Common myeloid progenitor, CD34-positive (primary cell): ENCODE data around the gene MFNG.
"Not testable (repeated sequence)": the region's sequence is repeated elsewhere in the genome, so short reads cannot be mapped to it uniquely, and the experiment has no call there.

Experiments used
- CTCF ChIA-PET: fragments of 350-600 bp; sonication (Branson Sonifier 250); formaldehyde crosslinking; loops from one replicate; lab custom pipeline; 2021; ENCODE audit warnings: antibody characterized with exemption; lab: Charles Lee
- POLR2A ChIA-PET: fragments of 350-600 bp; sonication (Branson Sonifier 250); formaldehyde crosslinking; loops from one replicate; lab custom pipeline; 2021; ENCODE audit warnings: antibody characterized with exemption; lab: Charles Lee
- DNase-seq, 3 donors: peaks; one replicate each; pipeline versions ENCODE4 v3.0.0 to v3.0.0-alpha.2; 2013
- H3K27ac ChIP-seq, 2 experiments: 1 replicate in 1 of 2; 2 replicates in 1 of 2; pipeline ENCODE4 v1.7.0; 2013; ENCODE audit warnings: inconsistent platforms in 2 of 2, low read length in 2 of 2, mild to moderate bottlenecking in 2 of 2, low read depth in 1 of 2, moderate library complexity in 1 of 2; ENCODE audit not compliant: severe bottlenecking in 2 of 2, insufficient read depth in 1 of 2, poor library complexity in 1 of 2
- H3K27me3 ChIP-seq, 5 experiments: replicated peaks in 2 of 5; 1 replicate in 3 of 5; 2 replicates in 2 of 5; pipeline versions ENCODE4 v1.6.1 to v1.7.0; 2013; ENCODE audit warnings: low read length in 4 of 5, mild to moderate bottlenecking in 2 of 5, moderate library complexity in 2 of 5, inconsistent platforms in 1 of 5; ENCODE audit not compliant: insufficient read depth in 5 of 5, control insufficient read depth in 4 of 5
- H3K36me3 ChIP-seq, 4 experiments: 1 replicate in 2 of 4; 2 replicates in 2 of 4; pipeline versions ENCODE4 v1.6.1 to v1.7.0; 2013; ENCODE audit warnings: low read length in 3 of 4, control low read depth in 1 of 4, mild to moderate bottlenecking in 1 of 4; ENCODE audit not compliant: control insufficient read depth in 4 of 4, insufficient read depth in 4 of 4
- H3K4me1 ChIP-seq, 4 experiments: 1 replicate in 3 of 4; 2 replicates in 1 of 4; pipeline versions ENCODE4 v1.6.1 to v1.7.1; 2013; ENCODE audit warnings: low read length in 3 of 4, mild to moderate bottlenecking in 3 of 4, control low read depth in 1 of 4, inconsistent platforms in 1 of 4, moderate library complexity in 1 of 4; ENCODE audit not compliant: control insufficient read depth in 4 of 4, insufficient read depth in 4 of 4; ENCODE audit errors: control extremely low read depth in 1 of 4
- H3K4me3 ChIP-seq, 7 experiments: 1 replicate in 4 of 7; 2 replicates in 3 of 7; pipeline versions ENCODE4 v1.5.1 to v1.7.0; 2013; ENCODE audit warnings: mild to moderate bottlenecking in 7 of 7, low read length in 6 of 7, moderate library complexity in 6 of 7, inconsistent platforms in 2 of 7, low read depth in 2 of 7, control low read depth in 1 of 7; ENCODE audit not compliant: insufficient read depth in 4 of 7, control insufficient read depth in 1 of 7; ENCODE audit errors: extremely low read depth in 1 of 7
- H3K9me3 ChIP-seq, 5 experiments: 1 replicate in 4 of 5; 2 replicates in 1 of 5; pipeline versions ENCODE4 v1.6.1 to v1.7.1; 2013; ENCODE audit warnings: low read length in 4 of 5, mild to moderate bottlenecking in 2 of 5, inconsistent platforms in 1 of 5, low read depth in 1 of 5, moderate library complexity in 1 of 5; ENCODE audit not compliant: control insufficient read depth in 4 of 5, insufficient read depth in 2 of 5; ENCODE audit errors: control extremely low read depth in 1 of 5
- WGBS: methylation state at CpG from one replicate; pipeline ENCODE4 v1.1.5; 2013; ENCODE audit not compliant: insufficient coverage; 5-methylcytosine and 5-hydroxymethylcytosine counted together

MFNG gene

DNA sequence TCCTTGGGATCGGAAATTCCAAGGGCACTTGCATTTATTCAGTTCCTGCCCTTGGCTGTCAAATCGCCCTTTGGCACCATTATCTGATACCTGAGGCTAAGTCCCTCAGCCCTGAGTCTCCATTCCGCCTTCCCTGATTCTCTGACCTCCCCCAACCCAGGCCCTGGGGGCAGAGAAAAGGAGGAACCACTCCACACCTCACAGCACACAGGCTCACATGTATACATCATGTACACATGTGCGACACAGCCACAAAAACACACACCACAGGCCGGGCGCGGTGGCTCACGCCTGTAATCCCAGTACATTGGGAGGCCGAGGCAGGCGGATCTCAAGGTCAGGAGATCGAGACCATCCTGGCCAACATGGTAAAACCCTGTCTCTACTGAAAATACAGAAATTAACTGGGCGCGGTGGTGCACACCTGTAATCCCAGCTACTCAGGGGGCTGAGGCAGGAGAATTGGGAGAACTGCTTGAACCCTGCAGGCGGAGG, 17.9 kb downstream of the MFNG start:
- H3K4me3 ChIP-seq, H3K27me3 ChIP-seq, CTCF ChIA-PET, H3K27ac ChIP-seq, H3K9me3 ChIP-seq, DNase-seq, POLR2A ChIA-PET: not testable (repeated sequence)
- Histone ChIP-seq H3K4me1 (peaks cover 0 to 11% (median 8%) of the 10 kb centered on the region in 4 experiments), H3K36me3 (peaks cover 23 to 62% (median 48%) of the 10 kb centered on the region in 4 experiments)
- WGBS: 99% methylated on average over 12 of the region's 14 CpGs

DNA sequence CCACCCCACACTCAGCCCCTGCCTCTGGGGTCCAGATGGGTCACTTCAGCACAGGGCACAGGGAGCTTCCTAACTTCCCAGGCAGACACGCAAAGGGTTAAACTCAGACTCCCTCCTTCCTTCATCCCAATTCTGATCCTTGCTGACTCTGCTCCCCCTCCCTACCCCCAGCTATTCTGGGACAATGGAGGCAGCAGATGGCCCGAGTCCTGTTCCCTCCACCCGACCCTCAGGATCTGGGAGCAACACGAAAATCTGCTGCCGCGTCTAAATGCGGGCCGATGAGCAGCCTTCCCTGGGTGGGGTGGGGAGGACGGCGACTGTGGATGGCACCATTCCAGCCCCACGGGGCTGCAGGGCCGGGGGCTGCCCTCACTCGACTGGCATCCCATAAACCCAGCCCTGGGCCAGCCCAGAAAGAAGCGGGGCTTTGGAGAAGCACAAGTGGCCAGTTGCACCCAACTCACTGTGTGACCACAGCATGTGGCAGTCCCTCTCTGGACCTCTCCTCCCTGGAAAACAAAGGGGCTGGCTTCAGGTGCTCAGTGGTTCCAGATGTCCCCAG, 18.7 kb downstream of the MFNG start:
- Histone ChIP-seq H3K27me3 (no peaks in the 10 kb centered on the region), H3K4me3 (no peak overlapping the region), H3K36me3 (peaks cover 23 to 58% (median 45%) of the 10 kb centered on the region in 4 experiments), H3K9me3 (no peaks in the 10 kb centered on the region), H3K4me1 (peaks cover 0 to 11% (median 8%) of the 10 kb centered on the region in 4 experiments), H3K27ac (no peak overlapping the region)
- POLR2A ChIA-PET: no interaction called here
- no peak for DNase-seq
- CTCF ChIA-PET: interaction anchor here (1.0 kb wide), 1 partner anchor 10 kb away, joined by 3 read pairs; no protein-coding TSS in a partner anchor
- WGBS: 93% methylated on average over 6 of the region's 14 CpGs

DNA sequence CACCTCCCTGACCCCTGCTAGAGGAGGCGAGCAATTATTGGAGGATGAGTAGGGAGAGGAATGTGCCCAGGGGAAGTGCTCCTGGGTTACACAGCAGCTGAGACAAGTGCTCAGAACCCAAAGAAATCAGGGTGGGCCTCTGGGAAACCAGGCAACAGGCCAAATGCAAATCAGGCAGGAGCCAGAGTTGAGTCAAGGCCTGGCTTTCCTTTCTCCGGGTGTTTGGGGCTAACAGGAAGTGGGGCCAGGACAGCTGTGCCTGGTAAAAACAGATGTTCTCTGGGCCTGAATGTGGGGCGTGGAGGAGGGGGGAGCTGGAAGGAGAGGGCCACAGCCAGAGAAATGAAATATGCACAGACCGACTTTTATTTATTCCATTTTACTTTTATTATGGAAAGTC, 22.0 kb downstream of the MFNG start:
- H3K36me3 ChIP-seq: peaks cover 12 to 33% (median 22%) of the 10 kb centered on the region in 4 experiments
- CTCF ChIA-PET: interaction anchor here (1.1 kb wide), 1 partner anchor 263 kb away, joined by 3 read pairs; no protein-coding TSS in a partner anchor
- DNase-seq: peak in 2 of 3 donors; percentile 60 to 69
- H3K4me1 ChIP-seq: peaks cover 0 to 11% (median 8%) of the 10 kb centered on the region in 4 experiments
- WGBS: no CpG with 5 or more reads among the region's 4 CpGs
- H3K4me3 ChIP-seq: no peak overlapping the region
- no peak overlapping the region for H3K27ac ChIP-seq
- POLR2A ChIA-PET: interaction anchor here (0.6 kb wide), 1 partner anchor 205 kb away, joined by 3 read pairs; no protein-coding TSS in a partner anchor
- no peaks in the 10 kb centered on the region for H3K27me3 ChIP-seq
- H3K9me3 ChIP-seq: no peaks in the 10 kb centered on the region

DNA sequence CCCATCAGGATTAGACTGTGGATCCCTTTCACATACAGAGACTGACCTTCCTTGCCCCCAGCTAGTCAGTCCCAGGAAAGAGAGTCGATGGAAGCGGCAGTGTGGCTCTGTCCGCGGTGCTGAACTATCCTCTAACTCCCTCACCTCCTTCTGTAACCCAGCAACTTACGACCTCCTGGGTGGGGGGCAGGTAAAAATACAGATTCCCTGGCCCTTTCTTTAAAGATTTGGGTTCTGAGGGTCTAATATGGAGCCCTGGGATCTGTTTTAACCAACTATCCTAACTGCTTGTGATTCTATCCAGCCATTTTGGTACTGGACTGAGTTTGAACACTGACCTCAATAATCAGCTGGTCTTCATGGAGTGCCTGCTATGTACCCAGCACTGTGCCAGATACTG, 23.2 kb downstream of the MFNG start:
- Histone ChIP-seq H3K36me3 (peaks cover 7 to 24% (median 16%) of the 10 kb centered on the region in 4 experiments), H3K4me1 (peaks cover 0 to 11% (median 8%) of the 10 kb centered on the region in 4 experiments), H3K27ac (no peak overlapping the region), H3K9me3 (no peaks in the 10 kb centered on the region), H3K4me3 (no peak overlapping the region), H3K27me3 (no peaks in the 10 kb centered on the region)
- DNase-seq: peak in 2 of 3 donors; percentile 52 to 56
- ChIA-PET POLR2A (interaction anchor here (0.5 kb wide), 1 partner anchor 240 kb away, joined by 3 read pairs; no protein-coding TSS in a partner anchor), CTCF (interaction anchor here (0.7 to 2.0 kb wide), 6 partner anchors 10 to 202 kb away, joined by 3 to 6 read pairs (median 3); no protein-coding TSS in a partner anchor)
- 43% methylated on average over 1 of the region's 5 CpGs for whole genome bisulfite sequencing

DNA sequence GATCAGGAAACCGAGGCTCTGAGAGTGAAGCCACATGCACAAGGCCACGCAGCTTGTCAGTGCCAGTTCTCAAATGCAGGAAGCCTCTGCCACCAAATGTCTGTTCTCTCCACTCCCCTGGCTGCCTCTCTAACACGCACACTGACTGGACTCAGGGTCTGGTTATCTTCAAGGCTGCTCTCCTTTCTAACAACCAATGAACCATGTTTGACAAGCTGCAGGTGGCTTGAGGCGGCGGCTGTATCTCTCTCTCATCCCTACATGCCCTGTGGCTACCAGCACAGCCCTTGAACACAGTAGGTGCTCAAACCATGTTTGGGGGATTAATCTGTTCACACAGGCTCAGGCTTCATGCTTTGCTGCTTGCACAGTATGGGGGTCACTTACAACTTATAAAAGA, 23.7 kb downstream of the MFNG start:
- Histone ChIP-seq H3K4me1 (peaks cover 0 to 11% (median 8%) of the 10 kb centered on the region in 4 experiments), H3K4me3 (no peak overlapping the region), H3K36me3 (peaks cover 3 to 19% (median 11%) of the 10 kb centered on the region in 4 experiments), H3K27me3 (no peaks in the 10 kb centered on the region), H3K9me3 (no peaks in the 10 kb centered on the region), H3K27ac (no peak overlapping the region)
- ChIA-PET CTCF (interaction anchor here (0.7 to 2.0 kb wide), 6 partner anchors 10 to 202 kb away, joined by 3 to 6 read pairs (median 3); no protein-coding TSS in a partner anchor), POLR2A (interaction anchor here (0.5 kb wide), 1 partner anchor 240 kb away, joined by 3 read pairs; no protein-coding TSS in a partner anchor)
- DNase-seq: no peak
- 86% methylated on average over 5 of the region's 5 CpGs for WGBS

DNA sequence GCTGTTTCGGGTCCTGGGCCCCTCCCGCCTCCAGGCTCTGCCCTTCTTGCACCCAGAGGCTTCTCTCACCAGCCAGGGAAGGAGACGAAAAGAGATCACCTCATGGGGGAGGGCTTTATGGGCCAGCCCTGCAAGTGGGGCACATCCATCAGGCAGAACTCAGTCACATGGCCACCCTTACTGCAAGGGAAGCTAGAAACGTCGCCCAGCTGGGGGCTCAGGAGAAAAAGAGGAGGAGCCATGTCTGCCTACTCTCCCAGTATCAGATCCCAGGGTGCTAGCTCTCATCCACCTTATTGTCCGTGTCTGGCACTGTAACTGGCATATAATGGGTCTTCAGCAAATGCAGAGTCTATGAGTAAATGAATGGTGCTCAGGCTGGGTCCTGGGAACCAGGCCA, 24.2 kb downstream of the MFNG start:
- H3K27ac ChIP-seq: no peak overlapping the region
- no peak for DNase-seq
- ChIA-PET CTCF (interaction anchor here (0.8 to 2.0 kb wide), 5 partner anchors 11 to 130 kb away, joined by 3 to 6 read pairs (median 3); no protein-coding TSS in a partner anchor), POLR2A (no interaction called here)
- H3K4me3 ChIP-seq: no peak overlapping the region
- H3K4me1 ChIP-seq: peaks cover 0 to 11% (median 8%) of the 10 kb centered on the region in 4 experiments
- H3K27me3 ChIP-seq: no peaks in the 10 kb centered on the region
- peaks cover 3 to 15% (median 7%) of the 10 kb centered on the region in 4 experiments for H3K36me3 ChIP-seq
- H3K9me3 ChIP-seq: no peaks in the 10 kb centered on the region
- WGBS: 67% methylated on average over 3 of the region's 6 CpGs

DNA sequence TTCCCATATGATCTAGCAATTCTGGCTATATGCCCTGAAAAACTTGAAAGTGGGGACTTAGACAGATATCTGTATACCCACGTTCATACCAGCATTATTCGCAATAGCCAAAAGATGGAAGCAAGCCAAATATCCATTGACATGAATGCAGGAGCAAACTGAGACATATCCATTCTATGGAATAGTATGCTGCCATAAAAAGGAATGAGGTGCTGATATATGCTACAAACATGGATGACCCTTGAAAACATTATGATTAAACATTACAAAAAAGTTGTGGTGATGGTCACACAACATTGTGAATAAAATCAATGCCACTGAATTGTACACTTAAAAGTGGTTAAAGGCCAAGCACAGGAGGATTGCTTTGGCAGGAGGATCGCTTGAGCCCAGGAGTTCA, 25.5 kb downstream of the MFNG start:
- WGBS: 80% methylated on average over 2 of the region's 3 CpGs
- CTCF ChIA-PET: no interaction called here
- H3K36me3 ChIP-seq: peaks cover 2 to 4% (median 4%) of the 10 kb centered on the region in 4 experiments
- H3K4me1 ChIP-seq: peaks cover 0 to 11% (median 8%) of the 10 kb centered on the region in 4 experiments
- no peak for DNase-seq
- H3K27me3 ChIP-seq: no peaks in the 10 kb centered on the region
- H3K9me3 ChIP-seq: no peaks in the 10 kb centered on the region
- POLR2A ChIA-PET: no interaction called here
- H3K27ac ChIP-seq: no peak overlapping the region
- H3K4me3 ChIP-seq: no peak overlapping the region
